WTC11 (cell line): ENCODE data around the gene ENGASE.

Source experiments
- CBFB ChIP-seq: sonication (generic); formaldehyde crosslinking; IDR thresholded peaks from 2 replicates; pipeline ENCODE4 v1.8.1; 2022; ENCODE audit warnings: mild to moderate bottlenecking, low read depth, missing genetic modification reagents
- SP1 ChIP-seq: sonication (generic); formaldehyde crosslinking; conservative IDR thresholded peaks from 2 replicates; pipeline ENCODE4 v1.8.1; 2022; ENCODE audit warnings: missing genetic modification reagents
- TF ChIP-seq, protein P1 (sequence below): fragments of 200-600 bp; IDR thresholded peaks from 2 replicates; pipeline ENCODE4 v1.8.0; 2022; ENCODE audit warnings: antibody characterized with exemption

DNA sequence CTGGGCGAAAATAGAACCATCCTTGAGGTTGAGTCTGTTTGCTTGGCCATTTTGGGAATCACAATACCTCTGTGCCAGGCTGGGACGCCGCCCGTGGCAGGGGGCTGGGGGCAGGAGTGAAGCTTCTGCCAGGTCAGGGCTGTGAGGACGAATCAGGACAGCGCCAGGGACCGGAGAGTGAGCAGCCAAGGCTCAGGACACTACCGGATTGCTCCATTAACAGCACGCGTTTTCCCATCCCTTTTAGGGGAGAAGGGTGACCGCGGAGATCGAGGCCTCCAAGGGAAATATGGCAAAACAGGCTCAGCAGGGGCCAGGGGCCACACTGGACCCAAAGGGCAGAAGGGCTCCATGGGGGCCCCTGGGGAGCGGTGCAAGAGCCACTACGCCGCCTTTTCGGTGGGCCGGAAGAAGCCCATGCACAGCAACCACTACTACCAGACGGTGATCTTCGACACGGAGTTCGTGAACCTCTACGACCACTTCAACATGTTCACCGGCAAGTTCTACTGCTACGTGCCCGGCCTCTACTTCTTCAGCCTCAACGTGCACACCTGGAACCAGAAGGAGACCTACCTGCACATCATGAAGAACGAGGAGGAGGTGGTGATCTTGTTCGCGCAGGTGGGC, 27.2 kb upstream of the ENGASE start:
- no peak for TF ChIP-seq SP1 (CRISPR knock-in tag)
- no peak for TF ChIP-seq CBFB (CRISPR knock-in tag)
- TF ChIP-seq, protein P1, sequence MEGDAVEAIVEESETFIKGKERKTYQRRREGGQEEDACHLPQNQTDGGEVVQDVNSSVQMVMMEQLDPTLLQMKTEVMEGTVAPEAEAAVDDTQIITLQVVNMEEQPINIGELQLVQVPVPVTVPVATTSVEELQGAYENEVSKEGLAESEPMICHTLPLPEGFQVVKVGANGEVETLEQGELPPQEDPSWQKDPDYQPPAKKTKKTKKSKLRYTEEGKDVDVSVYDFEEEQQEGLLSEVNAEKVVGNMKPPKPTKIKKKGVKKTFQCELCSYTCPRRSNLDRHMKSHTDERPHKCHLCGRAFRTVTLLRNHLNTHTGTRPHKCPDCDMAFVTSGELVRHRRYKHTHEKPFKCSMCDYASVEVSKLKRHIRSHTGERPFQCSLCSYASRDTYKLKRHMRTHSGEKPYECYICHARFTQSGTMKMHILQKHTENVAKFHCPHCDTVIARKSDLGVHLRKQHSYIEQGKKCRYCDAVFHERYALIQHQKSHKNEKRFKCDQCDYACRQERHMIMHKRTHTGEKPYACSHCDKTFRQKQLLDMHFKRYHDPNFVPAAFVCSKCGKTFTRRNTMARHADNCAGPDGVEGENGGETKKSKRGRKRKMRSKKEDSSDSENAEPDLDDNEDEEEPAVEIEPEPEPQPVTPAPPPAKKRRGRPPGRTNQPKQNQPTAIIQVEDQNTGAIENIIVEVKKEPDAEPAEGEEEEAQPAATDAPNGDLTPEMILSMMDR: no peak
